Jurkat, Clone E6-1 (cell line): ENCODE results near the gene SPAG5.

Experiments
- DNase-seq: peaks from one replicate; pipeline ENCODE4 v3.0.0-alpha.2; 2011; ENCODE audit warnings: low read depth, low spot score
- H3K4me3 ChIP-seq: 2 replicates; pipeline ENCODE4 v1.5.1; 2011; ENCODE audit warnings: mild to moderate bottlenecking, low read length, control low read depth, moderate library complexity

The SPAG5 gene

DNA sequence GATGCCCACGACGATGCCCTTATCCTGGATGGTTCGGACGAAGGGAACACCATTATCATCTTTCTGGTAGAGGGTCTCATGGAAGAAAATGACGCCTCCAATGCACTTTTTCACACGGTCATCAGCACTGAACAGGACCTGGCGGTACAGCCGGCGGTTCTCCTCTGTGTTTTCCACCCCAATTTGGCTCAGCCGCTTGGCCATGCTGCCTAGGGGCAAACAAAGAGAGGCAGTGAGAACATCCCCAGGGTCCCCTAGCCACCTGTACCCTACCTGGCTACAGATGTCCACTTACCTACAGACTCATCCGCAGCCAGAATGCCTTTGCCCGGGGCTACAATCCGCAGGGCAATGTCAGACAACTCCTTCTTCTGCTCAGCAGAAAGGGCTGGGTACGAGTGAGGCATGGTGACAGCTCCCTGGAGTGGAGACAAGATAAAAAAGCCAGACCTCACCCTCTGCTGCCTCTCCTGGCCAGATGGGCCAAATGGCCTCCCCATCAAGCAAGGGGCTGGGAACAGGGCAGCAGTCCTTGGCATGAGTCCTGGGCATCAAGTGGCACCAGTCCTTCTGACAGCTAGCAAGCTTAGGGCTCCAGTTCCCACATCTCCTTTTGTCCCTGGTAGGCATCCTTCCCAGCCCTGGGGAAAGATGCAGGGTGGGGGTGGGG is 23.6 kb downstream of the SPAG5 start:
- DNase-seq = no peak
- no peak overlapping the region for H3K4me3 ChIP-seq

DNA sequence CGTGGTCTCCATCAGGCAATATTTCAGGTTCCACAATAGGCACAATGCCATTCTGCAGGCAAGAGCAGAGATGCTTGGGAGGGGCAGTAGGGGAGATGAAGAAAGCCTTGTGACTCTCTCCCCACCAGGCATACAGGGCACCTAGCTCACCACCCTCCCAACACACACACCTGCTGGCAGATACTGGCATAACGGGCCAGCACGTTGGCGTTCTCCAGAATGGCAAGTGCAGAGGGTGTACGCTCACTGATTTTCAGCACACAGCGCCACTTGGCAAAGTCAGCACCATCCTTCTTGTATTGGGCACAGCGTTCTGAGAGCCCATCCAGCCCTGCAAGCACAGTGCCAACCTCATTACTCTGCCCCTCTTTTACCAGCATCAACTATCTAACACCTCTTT is 24.3 kb downstream of the SPAG5 start:
- no peak for DNase-seq

DNA sequence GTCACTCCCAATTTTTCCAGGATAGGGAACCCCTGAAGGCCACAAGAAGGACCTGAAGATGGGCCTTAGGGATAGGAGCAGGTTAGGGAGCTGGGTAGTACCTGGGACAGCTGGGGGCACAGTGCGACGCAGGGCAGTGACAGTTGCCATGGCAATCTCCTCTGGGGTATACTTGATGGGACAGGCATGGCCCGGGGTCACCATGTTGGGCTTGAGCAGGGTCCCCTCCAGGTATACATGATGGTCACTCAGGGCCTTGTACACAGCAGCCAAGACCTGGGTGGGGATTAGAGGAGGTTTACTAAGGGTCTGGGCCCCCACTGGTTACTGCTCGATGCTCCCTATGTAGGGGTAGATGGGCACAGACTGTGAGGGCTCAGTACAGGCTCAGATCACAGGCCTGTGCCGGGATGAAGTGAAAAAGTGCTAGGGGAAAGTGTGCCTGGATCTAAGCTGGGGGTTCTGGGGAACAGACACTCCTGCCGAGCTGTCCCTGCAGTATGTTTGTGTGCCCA is 24.8 kb downstream of the SPAG5 start:
- no peak overlapping the region for H3K4me3 ChIP-seq
- DNase-seq = no peak

More for the DNA sequence above, 24.3 kb downstream of the SPAG5 start:
- no peak overlapping the region for H3K4me3 ChIP-seq

DNA sequence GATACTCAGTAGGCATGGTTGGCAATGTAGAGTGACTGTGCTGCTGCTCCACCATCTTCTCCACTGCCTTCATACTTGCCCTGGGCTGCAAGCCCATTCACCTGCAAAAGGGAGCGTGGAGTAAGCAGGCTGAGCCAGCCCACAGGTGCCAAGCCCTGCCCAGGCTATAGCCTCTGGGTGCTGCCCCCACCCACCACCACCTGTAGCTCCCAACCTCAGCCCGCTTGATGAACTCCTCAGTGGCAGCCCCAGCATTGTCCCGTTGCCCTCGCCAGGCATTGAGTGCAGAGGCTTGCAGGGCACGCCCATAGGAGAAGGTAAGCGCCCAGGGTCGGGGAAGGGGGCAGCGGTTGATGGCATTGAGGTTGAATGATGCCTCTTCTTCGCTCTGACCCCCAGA is 25.3 kb downstream of the SPAG5 start:
- no peak for DNase-seq
- no peak overlapping the region for H3K4me3 ChIP-seq

DNA sequence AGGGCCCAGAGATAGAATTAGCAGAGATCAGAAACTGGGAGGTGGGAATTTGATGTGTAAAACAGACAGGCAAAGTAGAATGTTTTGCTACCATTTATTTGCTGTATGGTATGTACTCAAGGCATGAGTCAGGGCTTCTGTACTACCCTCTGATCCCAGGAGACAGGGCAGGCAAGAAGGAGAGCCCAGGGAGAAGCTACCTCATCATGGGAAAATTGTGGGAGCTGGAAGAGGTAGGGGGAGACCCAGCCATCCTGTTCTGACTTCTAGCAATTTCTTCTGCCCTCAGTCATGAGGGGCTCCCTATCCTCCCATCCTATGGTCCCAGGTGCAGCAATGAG is 25.8 kb downstream of the SPAG5 start:
- H3K4me3 ChIP-seq = no peak overlapping the region
- no peak for DNase-seq

DNA sequence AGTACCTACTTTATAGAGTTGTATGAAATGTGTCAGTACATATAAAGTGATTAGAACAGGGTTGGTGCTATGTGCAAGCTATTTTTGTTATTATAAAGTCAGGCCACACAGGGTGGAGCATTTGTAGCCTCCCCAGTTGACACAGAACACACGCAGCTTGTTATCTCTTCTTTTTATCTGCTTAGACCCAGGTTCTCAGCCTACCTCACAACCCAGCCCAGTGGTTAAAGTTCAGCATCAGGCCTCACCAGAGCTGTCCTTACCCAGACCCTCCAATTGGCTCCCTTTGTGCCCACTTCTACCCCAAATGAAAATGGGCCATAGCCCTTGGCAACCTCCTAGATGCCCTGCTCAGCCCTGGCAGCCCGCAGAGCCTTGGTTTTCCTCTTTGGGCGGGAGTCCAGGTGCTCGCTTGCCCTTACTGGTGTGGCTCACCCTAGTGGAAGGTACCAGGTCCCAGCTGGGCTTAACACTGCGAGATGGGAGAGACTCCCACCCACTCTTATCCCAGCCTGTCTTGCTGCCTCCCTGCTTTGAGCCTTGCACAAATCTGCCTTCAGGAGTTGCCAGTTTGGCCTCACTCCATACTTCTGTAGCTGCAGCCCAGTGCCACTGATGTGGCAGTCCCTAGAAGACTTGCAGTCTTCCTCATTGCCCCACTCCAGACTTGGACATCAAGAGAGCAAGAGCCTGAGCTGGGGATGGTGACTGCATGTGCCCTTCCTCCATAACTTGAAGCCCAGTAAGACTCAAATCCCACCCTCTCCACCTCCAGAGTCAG is 26.4 kb downstream of the SPAG5 start:
- peak overlapping the region; percentile 92 for H3K4me3 ChIP-seq
- no peak for DNase-seq

DNA sequence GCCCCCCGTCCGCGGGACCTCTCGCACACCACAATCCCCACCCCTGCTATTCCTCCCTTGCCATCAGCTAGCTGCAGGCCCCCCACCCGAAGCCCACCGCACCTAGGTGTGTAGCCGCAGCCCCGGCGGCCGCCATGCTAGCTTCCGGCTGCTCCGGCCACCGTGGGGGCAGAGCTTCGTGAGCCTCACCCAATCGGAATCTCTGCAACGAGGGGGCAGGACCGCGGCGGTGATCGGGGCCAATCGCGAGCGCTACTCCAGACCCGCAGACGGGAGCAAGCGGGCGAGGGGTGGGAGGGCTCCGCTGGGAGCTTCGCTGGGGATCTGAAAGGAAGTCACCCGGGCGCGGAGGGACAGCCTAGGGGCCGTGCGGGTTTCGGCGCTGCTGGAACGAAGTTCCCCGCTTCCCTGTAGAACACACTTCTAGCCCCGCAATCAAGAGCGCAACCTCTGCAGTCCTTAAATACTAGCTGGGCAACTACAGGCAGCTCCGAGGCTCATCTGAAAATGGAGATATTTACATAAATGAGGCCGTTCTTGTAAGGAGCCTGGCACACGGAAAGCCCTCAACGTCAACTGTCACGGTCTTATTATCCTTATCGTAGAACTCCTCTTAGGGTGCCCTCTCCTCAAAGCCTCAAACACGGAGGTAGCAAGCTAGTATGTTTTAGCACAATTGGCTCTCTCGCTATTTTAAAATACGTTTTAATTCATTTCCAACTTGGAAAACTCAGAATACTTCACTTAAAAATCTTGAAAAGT is 27.3 kb downstream of the SPAG5 start, which contains the start of gene PIGS:
TSS of gene PIGS (minus strand) at position 164 of the 762 bp plus-strand sequence. CDS start at position 136, 28 bp downstream.
- peak within 1 kb of the TSS; percentile 92 for H3K4me3 ChIP-seq
- peak; percentile 86 for DNase-seq

DNA sequence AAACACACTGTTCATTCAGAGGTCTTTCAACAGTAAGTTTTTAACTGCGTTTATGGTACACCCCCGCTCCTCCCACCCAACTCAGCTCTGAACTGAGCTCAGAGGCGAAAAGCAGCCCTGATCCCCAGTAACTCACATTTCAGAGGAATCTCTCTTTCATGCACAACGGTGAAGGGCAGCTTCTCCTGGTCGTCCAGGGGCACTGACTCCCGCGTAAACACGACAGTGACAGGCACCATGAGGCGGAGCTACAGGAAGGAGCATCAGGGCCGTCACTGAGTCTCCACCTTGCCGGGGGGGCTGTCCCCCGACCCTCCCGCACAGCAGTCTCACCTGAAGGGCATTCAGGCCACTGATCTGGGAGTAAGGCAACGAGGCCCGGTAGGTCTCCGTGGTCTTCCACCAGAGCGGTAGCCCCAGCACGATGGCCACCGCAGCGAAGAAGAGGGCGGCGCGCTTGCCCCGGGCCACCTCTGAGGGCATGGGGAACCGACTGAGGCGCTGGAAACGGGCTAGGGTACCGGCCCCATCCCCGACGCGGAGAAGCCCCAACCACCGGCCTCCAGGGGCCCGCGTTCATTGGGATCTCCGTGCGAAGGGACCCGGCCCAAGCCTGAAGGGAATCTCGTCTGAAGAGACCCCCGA is 28.0 kb downstream of the SPAG5 start:
- no peak for DNase-seq
- H3K4me3 ChIP-seq = peak overlapping the region; percentile 92

DNA sequence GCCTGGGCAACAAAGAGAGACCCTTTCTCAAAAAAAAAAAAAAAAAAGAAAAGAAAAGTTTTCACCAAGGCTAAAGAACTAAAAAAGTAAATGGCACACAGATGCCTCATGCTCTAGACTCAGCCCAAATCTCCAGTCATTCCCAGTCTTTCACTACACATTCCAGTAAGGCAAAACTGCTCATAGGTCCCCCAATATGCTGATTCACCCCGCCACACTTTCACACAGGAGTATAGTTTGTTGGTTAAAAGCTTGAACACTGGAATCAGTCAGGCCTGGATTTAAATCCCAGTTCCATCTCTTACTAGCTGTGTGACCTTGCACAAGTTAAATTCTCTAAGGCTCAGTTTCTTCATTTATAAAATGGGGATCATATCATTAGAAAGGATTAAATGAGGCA is 29.4 kb downstream of the SPAG5 start:
- no peak for DNase-seq
- no peak overlapping the region for H3K4me3 ChIP-seq

DNA sequence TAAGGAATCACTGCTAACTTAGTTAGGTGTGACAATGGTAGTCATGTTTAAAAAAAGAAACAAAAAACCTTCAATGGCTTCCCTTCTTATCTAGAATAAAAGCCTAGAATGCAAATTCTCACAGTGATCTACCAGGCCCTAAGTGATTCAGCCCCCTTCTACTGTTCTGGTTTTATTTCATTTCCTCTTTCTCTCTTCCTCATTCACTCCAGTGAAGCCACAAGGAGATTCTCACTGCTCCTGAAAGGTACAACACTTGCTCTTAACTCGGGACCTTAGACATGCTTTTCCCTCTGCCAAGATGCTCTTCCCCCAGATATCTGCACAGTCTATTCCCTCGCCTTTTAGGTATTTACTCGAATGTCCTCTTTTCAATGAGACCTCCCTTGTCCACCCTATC is 31.2 kb downstream of the SPAG5 start:
- no peak for DNase-seq
- no peak overlapping the region for H3K4me3 ChIP-seq

DNA sequence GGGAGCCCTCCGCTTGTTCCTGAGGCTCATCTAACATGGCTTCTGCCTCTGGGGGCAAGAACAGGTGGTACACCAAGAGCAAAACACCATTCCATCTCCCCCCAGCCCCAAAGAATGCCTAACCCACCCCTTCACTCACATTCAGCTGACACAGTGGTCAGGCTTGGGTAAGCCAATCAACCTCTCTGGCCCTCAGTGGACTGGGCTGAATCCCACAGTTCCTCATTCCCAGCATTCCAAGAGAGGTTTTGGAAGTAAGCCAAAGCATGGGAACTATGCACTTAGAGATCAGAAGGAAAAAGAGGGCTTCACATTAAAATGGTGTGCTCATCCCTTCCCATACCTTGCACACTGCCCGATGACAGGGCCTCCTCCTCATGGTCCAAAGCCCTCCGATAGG is 35.4 kb downstream of the SPAG5 start:
- no peak overlapping the region for H3K4me3 ChIP-seq
- no peak for DNase-seq

DNA sequence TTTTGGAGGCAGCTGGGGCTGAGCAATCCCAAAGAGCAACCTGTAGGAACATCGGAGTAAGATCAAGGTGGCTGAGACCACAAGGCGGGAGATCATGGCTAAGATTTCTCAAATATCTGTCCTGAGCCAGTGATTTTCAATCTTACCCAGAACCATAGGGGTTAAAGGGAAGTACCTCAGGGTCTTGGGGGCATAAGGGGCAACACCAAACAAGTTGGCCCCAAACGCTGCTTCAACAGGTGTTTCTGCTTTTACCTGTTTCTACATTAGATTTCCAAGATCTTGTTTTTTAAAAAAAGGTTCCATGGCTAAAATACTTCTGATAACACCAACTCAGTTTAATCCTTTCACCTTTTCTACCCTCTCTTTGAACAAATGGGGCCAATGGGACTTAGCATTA is 43.8 kb downstream of the SPAG5 start:
- no peak overlapping the region for H3K4me3 ChIP-seq
- DNase-seq = no peak

DNA sequence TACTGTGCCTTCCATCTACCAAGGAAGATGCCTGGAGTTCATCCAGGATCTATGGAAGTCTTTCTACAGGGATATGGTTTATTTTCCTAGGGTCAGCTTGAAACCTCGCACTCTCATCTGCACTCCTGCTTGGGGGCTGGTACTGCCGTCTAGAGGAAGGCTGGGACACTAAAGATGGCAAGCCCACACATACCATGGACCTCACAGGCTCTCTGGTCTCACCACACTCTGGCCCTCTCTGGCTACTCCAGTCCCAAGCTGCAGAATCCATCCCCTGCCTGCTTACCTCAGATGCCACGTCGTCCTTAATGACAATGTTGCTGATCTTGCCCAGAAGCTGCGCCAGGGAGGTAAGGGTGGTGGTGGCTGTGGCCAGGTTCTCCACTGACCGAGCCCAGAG is 44.3 kb downstream of the SPAG5 start:
- DNase-seq = no peak
- no peak overlapping the region for H3K4me3 ChIP-seq

DNA sequence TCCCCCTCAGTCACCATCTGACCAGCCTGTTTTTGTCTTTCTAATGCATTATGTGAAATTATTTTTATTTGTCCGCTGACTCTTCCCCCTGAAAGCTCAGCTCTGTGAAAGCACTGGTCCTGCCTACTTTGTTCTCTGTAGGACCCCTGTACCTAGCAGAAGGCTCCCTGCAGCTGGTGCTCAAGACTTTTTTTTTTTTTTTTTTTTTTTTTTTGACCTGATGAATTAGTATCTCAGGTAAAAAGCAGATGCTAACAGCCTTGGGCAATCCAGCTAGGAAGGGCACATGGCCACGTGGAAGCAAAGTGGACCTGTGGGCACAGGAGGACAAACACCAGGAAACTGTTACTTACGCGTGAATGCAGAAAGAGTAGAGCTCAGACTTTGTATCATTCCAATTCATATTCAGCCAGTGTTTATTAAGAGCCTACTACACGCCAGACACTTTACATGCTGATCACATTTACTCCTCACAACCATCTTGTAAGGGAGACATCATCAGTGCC is 45.8 kb downstream of the SPAG5 start:
- peak overlapping the region; percentile 18; the same call in 1 of the 2 replicates for H3K4me3 ChIP-seq
- no peak for DNase-seq

DNA sequence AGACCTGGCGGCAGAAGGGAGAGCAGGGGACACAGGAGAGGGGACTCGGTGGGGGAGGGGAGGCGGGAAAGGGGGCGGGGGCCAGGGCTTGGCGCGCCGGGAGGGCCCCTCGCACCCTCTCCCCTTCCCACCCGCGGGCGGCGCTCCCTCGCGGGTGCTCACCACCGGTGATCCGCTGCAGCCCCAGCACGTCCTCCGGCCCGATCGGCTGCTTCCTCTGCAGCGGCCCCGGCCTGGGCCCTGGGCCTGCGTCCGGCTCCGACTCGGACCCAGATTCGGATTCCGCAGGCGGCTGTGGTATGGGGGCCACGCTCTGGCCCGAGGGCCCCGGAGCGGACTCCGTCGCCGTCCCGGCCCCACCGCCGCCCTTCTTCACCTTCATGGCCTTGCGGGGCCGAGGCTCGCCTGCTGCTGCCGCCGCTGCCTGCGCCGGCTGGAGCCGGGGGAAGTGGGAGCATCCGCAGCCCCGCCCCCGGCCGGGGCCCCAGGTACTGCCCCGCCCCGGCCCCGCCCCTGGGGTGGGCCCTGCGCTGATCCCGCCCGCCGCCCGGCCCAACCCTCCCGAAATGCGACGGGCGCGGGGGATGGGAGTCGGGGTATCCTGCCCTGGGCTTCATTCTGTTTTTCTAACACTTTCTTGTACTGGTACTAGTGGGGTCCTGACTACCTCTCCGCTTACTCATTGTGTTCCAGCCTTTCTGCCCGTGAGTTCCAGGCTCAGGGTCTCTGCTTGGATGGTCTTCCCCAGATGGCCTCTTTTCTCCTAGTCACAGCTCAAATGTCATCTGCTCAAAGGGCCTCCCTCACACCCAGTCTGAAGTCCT is 46.4 kb downstream of the SPAG5 start, which contains the start of gene UNC119:
TSS of gene UNC119 (minus strand) at position 449 of the 824 bp plus-strand sequence. CDS start at position 382, 67 bp downstream.
- H3K4me3 ChIP-seq = peak within 1 kb of the TSS; percentile 60
- DNase-seq = peak; percentile 53

DNA sequence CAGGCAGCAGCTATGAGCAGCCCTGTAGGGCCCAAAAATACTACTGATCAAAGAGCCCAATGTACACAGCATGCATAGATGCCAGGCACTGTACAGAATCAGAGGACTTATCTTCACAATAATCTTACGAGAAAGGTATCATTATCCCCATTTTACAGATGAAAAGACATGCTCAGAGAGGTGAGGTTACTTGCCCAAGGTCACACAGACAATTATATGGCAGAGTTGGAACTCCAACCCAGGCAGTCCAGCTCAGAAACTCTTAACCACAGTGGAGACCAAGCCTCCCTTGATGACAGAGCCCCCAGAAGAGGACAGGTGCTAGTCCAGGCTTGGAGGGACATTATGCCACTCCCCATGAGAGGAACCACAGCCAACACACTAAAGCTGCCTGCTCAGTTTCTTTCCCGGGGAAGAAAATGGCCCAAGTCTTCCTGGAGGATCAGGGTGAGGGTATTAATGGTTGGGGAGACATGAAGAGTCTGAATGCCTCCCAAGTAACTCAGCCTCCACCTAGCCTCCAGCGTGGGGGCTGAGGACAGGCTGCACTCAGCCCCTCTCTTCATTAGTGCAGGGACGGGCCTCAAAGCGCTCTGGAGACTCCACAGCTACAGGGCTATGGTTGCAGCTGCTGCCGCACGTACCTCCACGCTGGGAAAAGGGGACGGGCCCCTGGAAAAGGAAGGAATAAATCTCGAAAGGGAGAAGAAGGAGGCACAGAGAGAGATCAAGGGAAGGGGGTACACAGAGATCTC is 47.2 kb downstream of the SPAG5 start:
- H3K4me3 ChIP-seq = peak overlapping the region; percentile 60
- no peak for DNase-seq

DNA sequence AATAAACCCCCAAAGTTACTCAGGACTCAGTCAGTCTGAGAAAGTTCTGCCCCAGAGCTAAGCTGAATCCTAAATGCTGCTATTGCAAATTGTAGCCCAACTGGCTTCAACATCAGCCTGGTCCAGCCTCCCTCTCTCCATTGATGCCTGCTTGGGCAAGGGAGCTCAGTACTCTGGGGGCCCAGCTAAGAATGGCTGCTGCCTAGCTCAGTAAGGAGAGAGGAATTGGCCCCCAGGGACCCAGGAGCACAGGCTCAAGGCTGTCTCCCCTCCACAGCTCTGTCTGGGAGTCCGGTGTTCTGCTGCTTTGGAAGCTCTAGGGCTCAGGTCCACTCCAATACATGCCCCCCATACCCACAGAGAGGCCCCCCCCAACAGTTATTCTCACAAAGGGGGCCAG is 48.0 kb downstream of the SPAG5 start:
- no peak overlapping the region for H3K4me3 ChIP-seq
- no peak for DNase-seq
